H1 (cell line): ENCODE data around the gene KRT1.

Experiments used
- CREB1 ChIP-seq: IDR thresholded peaks from 2 replicates; pipeline ENCODE4 v1.6.1; 2012; ENCODE audit warnings: inconsistent platforms
- JUN ChIP-seq: IDR thresholded peaks from 2 replicates; pipeline ENCODE4 v1.6.1; 2011; ENCODE audit warnings: low read depth, mild to moderate bottlenecking, improper control_type of control experiment, low read length
- TF ChIP-seq, protein P1 (sequence below): IDR thresholded peaks from 2 replicates; pipeline ENCODE4 v1.6.1; 2011; ENCODE audit warnings: low read length, improper control_type of control experiment

DNA sequence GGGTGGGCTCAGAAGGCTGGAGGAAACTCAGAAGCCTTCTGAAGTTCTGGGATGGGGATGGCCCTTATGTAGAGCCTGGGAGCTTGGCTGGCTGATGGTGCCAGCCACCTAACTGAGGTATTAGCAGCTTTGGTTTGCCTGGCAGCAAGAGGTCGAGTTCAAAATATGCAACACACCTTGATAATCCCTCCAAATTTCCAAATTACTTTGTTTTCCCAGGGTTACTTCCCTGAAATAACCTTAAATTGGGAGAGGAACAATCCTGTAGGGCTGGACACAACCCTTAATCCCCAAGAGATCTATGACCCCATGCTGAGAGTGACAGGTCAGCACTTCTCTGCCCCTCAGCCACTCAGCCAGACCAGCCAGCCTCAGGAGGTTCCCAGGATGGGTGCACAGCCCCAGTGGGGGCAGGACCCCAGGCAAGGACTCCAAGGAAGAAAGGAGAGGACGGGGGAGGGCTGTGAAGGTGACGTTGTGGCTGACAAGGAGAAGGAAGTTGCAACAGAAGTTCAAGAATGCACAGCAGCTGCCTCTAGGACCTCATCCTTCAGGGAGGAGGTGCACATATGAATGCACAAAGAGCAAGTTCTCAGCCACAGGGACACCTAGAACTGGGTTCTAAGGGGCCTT lies 41.7 kb upstream of the KRT1 start:
- no peak for TF ChIP-seq JUN
- no peak for TF ChIP-seq CREB1
- TF ChIP-seq, protein P1, sequence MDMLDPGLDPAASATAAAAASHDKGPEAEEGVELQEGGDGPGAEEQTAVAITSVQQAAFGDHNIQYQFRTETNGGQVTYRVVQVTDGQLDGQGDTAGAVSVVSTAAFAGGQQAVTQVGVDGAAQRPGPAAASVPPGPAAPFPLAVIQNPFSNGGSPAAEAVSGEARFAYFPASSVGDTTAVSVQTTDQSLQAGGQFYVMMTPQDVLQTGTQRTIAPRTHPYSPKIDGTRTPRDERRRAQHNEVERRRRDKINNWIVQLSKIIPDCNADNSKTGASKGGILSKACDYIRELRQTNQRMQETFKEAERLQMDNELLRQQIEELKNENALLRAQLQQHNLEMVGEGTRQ, result no peak
